ENCODE measurements around the gene SPAM1.

- TF ChIP-seq CTCF (IDR thresholded peaks at IDR 0.05) (no peak), EZH2 (IDR thresholded peaks at IDR 0.05) (no peak), EZH2phosphoT487 (IDR thresholded peaks at IDR 0.05) (no peak)
Measured at GRCh38 chr7:123998921-123999320, 73.9 kb downstream of the SPAM1 start.
